Jurkat, Clone E6-1 (cell line): ENCODE measurements around the gene LRIG2. TPM values are rescaled to one million over a fixed set of nuclear protein-coding genes. Genes with fewer than 3 reads are reported as not detected.
"Not testable (repeated sequence)": the region's sequence is repeated elsewhere in the genome, so short reads cannot be mapped to it uniquely, and the experiment has no call there.

Source experiments
- DNase-seq: peaks from one replicate; pipeline ENCODE4 v3.0.0-alpha.2; 2011; ENCODE audit warnings: low read depth, low spot score
- H3K4me3 ChIP-seq: 2 replicates; pipeline ENCODE4 v1.5.1; 2011; ENCODE audit warnings: mild to moderate bottlenecking, low read length, control low read depth, moderate library complexity
- polyA plus RNA-seq: library from polyadenylated mRNA; unstranded; fragments of >200 nt; gene quantifications from one replicate; pipeline ENCODE4 v1.2.1, GENCODE V29; 2012; ENCODE audit warnings: missing spikeins; ENCODE audit not compliant: insufficient read length, insufficient read depth

Gene LRIG2, protein sequence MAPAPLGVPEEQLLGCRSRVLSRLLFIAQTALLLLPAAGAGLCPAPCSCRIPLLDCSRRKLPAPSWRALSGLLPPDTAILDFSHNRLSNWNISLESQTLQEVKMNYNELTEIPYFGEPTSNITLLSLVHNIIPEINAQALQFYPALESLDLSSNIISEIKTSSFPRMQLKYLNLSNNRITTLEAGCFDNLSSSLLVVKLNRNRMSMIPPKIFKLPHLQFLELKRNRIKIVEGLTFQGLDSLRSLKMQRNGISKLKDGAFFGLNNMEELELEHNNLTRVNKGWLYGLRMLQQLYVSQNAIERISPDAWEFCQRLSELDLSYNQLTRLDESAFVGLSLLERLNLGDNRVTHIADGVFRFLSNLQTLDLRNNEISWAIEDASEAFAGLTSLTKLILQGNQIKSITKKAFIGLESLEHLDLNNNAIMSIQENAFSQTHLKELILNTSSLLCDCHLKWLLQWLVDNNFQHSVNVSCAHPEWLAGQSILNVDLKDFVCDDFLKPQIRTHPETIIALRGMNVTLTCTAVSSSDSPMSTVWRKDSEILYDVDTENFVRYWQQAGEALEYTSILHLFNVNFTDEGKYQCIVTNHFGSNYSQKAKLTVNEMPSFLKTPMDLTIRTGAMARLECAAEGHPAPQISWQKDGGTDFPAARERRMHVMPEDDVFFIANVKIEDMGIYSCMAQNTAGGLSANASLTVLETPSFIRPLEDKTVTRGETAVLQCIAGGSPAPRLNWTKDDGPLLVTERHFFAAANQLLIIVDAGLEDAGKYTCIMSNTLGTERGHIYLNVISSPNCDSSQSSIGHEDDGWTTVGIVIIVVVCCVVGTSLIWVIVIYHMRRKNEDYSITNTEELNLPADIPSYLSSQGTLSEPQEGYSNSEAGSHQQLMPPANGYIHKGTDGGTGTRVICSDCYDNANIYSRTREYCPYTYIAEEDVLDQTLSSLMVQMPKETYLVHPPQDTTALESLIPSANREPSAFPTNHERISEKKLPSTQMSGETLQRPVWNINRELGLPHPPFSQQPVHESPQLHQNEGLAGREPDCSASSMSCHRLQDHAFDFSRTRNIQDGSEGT
- 5.0 TPM for polyA plus RNA-seq

DNA sequence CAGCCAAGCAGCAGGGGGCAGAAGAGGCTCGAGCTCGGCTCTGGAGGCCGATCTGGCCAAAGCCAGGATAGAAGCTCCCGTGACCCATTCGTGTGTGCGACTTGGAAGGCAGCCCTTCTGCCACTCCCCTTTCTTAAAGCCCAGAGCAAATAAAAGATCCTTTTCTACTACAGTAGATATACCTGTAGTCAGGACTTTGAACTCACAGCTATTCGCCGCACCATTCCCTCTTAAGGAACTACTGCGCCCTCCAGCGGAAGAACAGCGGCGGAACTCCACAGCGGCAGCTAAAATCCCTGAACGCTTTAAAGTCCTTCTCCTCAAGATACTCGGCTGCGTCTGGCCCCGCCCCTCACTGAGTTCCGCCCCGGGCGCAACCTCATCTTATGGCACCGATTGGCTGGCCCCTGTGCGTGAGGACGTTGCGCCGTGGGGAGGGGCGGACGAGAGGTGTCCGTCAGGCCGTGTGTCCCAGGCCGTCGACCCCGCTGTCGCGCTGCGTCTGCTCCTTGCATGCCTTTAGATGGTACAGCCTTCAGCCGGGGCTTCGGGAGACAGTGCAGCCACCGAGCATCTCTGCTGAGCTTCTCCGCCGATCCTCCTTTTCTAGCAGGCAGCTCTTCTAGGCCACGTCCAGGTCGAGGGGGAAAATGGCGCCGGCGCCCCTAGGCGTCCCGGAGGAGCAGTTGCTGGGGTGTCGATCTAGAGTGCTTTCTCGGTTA, at the start of gene LRIG2:
LRIG2 (plus strand) TSS at position 442 of the 722 bp plus-strand sequence; CDS start at position 651, 209 bp downstream.
- H3K4me3 ChIP-seq, result peak within 1 kb of the TSS; percentile 92

DNA sequence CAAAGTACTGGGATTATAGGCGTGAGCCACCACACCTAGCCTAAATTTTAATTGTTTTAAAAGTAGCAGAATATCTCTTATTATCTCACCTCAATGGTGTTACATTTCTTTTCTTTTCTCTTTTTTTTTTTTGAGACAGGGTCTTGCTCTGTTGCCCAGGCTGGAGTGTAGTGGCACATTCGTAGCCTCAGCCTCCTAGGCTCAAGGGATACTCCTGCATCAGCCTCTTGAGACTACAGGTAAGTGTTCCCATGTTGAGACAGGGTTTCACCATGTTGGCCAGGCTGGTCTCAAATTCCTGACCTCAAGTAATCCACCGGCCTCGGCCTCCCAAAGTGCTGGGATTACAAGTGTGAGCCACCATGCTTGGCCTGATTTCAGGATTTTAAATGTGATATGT, 49.7 kb upstream of the LRIG2 start:
- not testable (repeated sequence) for H3K4me3 ChIP-seq, DNase-seq

More for the DNA sequence above, at the start of gene LRIG2:
- DNase-seq, result peak; percentile 98

DNA sequence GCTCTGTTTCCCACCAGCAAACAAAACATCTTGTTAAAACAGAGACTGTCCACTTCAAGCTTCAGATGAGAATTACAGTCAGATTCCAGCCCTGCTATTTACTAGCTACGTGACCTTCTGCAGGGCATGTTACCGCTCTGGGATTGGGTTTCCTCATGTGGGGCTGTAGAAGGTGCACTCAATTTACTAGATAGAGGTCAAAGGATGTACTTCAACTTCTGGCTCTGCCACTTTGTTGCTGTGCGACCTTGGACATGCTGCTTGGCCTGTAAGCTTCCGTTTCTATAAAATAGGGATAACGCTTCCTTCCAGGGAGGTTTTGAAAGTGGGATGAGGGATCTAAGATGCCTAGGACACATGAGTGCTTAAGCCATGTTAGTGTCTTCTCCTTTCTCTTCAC, 46.0 kb upstream of the LRIG2 start:
- H3K4me3 ChIP-seq, result no peak overlapping the region
- no peak for DNase-seq

DNA sequence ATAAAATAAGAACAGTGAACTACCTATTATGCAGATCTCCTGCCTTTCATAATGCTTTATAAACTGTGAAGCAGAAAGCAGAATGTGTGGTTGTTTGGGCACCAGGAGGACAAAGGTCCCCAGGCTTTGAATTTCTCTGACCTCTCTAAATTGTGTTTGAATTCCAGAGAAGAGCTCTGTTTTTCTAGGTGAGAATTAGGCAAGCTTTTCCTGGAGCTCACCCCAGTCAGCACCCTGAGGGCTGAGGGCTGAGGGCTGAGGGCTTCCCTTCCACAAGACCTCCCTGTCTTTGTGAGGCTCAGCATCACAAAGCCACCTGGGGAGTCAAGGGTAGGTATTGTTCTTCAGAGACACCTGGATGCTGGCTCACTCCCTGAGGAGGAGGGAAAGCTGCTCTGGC, 45.5 kb upstream of the LRIG2 start:
- no peak for DNase-seq
- H3K4me3 ChIP-seq, result no peak overlapping the region

DNA sequence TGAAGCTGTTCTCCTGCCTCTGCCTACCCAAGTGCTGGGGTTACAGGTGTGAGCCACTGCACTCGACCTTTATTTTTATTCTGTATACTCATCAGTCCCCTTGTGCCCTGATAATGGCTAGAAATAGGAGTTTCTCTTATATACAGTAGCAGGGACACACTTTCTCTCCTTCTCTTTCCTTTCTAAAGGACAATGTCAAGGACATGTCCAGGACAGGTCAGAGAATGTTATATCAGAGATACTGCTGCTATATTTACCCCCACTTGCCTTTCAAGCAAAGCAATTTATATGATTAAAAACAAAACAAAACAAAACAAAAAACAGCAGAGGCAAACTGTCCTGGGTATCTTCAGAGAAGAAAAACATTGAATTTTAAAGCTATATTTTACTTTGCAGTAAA, 43.2 kb upstream of the LRIG2 start:
- no peak overlapping the region for H3K4me3 ChIP-seq
- DNase-seq, result no peak

DNA sequence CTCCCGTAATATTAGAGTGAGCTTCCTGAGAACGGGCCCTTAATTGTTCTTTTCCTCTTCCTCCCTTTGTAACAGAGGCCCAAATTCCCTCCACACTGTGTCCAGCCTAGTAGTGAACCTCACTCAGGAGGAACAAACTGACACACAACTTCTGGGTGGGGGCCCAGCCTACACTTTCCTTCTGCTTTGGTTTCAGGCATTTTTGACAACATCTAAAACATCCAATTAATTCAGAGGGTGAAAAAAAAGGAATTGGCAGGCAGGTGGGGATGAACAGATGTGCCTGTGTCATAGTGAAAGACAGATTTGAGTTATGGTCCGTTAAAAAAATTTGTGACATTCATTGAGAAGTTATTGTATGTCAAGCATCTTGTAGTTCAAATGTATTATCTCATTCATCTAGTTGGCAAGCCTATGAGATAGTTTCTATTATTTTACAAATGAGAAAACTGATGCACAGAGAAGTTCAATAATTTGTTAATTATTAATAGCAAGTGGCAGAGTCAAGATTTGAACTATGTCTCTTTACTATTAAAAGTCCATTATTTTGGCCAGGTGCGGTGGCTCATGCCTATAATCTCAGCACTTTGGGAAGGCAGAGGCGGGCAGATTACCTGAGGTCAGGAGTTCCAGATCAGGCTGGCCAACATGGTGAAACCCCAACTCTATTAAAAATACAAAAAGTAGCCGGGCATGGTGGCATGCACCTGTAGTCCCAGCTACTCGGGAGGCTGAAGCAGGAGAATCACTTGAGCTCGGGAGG, 41.6 kb upstream of the LRIG2 start:
- no peak overlapping the region for H3K4me3 ChIP-seq
- no peak for DNase-seq

DNA sequence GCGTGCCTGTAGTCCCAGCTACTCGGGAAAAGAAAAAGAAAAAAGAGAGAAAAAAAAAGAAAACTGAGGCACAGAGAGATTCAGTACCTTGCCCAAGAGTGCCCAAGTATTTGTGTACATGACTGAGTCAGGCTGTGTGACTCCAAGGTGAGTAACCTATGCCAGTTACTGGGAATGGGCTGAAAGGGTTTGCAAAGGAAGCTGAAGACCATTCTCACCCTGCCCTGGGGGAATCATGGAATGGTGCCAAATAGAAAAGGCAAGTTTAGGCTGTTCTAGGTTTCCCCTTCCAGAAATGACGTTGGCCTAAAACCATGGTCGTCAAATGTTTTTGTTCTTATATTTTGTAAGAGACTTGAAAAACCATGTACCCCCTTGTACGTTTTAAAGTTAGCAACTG, 37.9 kb upstream of the LRIG2 start:
- no peak for DNase-seq
- no peak overlapping the region for H3K4me3 ChIP-seq

DNA sequence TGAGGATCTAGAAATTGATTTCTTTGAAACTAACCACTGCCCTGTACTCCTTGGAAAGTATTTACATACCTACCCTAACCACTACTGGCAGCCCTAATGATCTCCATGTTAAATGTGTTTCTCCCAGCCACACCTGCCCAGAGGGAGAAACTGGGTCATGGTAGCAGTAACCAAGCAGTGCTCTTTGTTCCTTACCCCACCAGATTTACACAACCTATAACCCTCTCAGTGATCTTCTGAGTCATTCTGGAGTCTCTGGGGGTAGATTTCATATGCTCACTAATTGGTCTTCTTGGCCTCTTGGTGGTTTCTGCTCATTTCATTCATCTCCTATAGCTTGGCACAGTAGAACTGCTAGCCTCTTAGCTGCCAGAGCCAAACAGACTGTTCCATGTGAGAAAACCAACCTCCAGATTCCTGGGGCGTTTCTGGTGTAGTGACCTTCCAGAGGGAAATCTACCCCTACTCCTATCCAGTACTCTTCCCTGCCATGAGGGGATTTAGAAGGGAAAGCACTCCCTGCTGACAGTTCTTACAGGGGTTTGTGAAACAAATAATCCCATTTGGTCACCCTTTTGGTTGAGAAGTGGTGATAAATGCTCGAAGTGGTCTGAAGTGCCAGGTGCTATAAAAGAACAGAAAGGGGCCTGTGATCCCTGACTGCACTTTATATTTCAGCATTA, 36.2 kb upstream of the LRIG2 start:
- no peak for DNase-seq
- no peak overlapping the region for H3K4me3 ChIP-seq

DNA sequence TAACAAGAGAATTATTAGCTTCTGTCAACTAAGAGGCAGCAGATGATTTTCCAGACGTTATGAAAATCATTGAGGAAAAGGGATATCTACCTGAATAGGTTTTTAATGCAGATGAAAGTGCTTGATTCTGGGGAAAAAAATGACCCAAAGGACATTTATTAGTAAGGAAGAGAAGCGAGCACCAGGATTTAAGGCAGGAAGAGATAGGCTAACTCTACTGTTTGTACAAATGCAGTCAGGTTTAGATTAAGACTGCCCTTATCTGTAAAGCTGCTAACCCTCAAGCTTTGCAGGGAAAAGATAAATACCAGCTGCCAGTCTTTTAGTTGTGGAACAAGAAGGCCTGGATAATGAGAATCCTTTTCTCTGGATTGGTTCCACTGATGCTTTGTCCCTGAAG, 33.0 kb upstream of the LRIG2 start:
- DNase-seq, result no peak
- H3K4me3 ChIP-seq, result no peak overlapping the region

DNA sequence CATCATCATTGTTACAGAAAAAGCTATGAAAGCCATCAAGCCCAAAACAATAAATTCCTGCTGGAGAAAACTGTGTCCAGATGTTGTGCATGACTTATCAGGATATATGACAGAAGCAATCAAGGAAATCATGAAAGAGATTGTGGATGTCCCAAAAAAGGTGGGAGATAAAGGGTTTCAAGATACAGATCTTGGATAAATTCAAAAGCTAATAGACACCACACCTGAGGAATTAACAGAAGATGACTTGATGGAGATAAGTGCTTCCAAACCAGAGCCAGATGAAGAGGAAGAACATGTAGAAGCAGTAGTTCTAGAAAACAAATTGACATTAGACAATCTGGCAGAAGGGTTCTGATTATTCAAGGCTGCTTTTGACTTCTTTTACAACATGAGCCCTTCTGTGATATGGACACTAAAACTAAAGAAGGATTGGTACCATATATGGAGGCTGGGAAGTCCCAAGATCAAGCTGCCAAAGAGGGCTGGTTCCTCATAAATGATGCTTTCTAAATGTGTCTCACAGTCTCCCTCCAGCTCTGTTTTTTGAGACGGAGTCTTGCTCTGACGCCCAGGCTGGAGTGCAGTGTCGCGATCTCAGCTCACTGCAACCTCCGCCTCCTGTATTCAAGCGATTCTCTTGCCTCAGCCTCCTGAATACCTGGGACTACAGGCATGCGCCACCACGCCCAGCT, 32.1 kb upstream of the LRIG2 start:
- no peak for DNase-seq
- no peak overlapping the region for H3K4me3 ChIP-seq

DNA sequence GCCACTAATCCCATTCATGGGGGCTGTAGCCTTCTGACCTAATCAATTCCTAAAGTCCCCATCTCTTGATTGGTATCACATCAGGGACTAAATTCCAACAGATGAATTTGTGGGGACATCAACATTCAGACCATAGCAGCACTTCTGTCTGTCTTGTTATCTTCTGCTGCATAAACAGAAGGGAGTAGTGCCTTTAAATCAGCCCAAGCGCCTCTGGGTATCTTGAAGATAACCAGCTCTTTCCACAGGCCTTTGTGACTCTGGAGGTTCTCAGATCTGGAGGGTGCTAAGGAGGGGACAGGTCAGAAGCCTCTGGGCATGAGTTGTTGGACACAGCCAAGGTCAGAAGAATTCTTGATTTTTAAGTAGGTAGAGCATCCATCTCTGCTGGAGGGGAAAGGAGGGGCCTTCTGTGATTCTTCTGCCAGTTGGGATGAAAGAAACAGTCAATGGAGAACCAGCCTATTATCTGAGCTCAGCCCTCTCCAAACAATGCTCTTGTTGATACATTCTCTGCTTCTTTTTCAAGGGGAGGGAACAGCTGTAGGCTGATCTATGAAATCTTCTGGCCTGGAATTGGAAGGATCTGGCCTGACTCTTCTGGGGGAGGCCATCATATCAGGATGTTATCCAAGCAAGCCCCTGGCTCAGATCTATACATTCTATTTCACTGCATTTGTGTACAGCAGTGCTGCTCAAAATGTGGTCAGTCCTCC, 31.3 kb upstream of the LRIG2 start:
- H3K4me3 ChIP-seq, result no peak overlapping the region
- DNase-seq, result no peak

DNA sequence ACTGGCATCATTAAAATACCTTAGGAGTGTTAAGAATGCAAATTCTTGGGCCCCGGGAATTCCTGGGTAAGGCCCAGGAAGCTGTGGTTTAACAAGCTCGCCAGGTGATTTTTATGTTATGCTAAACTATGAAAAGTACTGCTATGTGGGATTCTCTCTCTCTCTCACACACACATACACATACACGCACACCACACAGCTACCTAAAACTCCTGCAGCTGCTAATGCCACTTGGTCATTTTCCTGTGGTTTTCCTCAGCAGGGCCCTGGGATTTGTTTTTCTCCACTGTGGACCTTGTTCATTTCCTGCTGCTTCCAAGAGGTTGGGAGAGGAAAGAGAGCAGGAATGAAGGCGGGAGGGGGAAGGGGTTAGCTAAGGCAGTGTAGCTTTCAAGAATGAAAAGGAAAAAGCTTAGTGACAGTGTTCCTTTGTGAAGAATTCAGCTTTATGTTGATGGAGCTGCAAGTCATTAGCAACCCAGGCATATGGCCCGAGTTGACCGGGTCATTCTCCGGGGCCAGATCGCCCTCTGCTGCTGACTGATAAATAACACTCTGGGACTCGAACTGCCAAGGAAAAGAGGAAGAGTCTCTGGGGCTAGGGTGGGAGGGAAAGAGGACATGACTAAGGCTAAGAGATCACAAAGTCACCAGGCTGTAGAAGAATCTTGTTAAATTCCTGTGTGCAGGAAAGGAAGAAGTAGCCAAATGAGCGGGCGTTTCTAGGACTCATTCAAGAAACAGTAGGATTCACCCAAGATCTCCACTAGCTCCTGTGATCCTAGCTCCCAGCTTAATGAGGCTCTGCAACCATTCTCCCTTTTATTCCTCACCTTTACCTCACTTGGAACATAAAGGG, 30.5 kb upstream of the LRIG2 start:
- DNase-seq, result no peak
- no peak overlapping the region for H3K4me3 ChIP-seq

DNA sequence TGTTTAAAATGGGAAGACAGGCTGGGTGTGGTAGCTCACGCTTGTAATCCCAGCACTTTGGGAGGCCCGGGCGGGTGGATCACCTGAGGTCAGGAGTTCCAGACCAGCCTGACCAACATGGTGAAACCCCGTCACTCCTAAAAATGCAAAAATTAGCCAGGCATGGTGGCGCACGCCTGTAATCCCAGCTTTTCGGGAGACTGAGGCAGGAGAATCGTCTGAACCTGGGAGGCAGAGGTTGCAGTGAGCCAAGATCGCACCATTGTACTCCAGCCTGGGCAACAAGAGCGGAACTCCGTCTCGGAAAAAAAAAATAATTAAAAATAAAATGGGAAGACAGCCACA, 29.9 kb upstream of the LRIG2 start:
- not testable (repeated sequence) for H3K4me3 ChIP-seq, DNase-seq

DNA sequence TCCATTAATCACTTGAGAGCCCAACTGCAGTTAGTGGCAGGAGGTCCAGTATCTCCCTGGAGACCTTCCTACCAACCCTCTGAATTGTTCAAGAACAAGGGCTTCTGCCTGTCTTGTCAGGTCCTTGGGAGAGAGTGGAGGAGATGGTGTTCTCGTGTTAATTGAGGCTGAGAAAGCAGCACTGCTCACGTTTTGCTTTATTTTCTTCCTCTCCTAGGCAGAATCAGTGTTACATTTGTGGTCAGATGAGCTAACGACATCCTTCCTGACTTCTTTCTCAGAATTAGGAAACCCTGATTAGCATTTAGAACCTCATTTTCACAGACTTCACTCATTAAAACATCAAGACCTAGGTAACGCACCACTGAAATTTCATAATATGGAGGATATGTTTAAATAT, 26.4 kb upstream of the LRIG2 start:
- no peak overlapping the region; the same call in 1 of the 2 replicates for H3K4me3 ChIP-seq
- peak; percentile 82 for DNase-seq

DNA sequence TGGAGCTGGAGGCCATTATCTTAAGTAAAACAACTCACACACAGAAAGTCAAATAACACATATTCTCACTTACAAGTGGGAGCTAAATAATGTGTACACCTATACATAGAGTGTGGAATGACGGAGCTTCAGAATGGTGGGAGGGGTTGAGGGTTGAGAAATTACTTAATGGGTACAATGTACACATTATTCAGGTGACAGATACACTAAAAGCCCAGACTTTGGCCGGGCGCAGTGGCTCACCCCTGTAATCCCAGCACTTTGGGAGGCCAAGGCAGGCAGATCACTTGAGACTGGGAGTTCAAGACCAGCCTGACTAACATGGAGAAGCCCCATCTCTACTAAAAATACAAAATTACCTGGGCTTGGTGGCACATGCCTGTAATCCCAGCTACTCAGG, 24.9 kb upstream of the LRIG2 start:
- H3K4me3 ChIP-seq, result no peak overlapping the region
- no peak for DNase-seq
